ELF-1 (cell line): Measurements from ENCODE around the gene RBMS3.
"Not testable (repeated sequence)": the region's sequence is repeated elsewhere in the genome, so short reads cannot be mapped to it uniquely, and the experiment has no call there.

ENCODE experiments used
- DNase-seq: peaks from one replicate; pipeline ENCODE4 v3.0.0-alpha.2; 2016; ENCODE audit warnings: low read depth, low spot score

The RBMS3 gene

DNA sequence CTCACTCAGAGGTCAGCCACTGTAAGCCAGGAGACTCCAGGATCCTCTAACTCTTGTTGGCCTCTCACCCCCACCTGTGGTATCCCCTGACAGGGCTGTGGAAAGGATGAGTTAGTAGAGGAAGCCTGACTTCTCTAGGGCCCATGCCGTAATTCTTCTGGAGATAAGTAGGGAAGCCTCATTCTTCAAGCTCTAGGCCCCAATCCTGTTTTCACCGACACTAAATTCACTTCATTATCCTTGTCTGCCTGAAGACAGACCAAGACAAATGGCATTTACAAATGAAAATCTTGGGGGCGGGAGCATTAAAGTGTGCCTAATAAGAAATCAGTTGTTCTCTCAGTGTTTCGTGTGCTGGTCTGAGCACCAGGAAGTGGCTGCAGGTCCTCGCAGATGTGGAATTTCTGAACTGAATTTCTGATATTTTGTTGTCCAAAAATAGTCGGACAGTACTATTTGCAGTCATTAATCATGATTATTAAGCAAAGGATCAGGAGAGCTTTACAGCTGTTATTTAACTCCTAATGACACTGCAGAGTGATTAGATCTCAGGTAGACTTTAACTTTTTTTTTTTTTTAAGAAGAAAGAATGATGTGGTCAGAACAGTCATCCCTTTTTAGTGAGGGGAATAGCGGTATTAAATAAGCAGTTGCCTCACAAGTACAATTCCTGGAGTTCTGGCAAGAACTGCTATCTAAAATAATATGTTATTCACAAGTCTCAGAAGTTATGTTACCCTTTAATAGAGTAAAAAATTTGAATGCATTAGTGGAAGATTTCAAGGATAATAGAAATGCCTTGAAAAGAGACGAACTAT is 58.4 kb downstream of the RBMS3 start:
- no peak for DNase-seq

DNA sequence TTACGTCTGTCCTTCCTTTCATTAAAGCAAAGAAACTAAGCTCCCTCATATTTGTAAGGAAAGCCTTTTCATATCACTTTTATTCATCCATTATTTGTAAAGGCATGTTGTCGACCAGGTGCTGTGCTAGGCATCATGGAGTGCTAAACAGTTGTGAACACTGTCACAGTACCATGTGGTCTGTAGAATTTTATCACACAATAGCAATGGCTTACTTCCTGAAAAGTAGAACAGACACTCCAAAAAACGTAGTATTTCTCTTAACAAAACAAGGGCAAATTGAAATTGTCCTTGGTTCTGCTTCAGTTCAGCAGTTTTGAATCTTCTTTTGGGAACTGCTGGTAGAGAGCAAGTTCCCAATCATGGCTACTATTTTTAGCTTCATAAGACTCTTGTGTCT is 63.3 kb downstream of the RBMS3 start:
- no peak for DNase-seq

- DNase-seq = no peak
Measured at GRCh38 chr3:29344935-29345334, 64.1 kb downstream of the RBMS3 start.

DNA sequence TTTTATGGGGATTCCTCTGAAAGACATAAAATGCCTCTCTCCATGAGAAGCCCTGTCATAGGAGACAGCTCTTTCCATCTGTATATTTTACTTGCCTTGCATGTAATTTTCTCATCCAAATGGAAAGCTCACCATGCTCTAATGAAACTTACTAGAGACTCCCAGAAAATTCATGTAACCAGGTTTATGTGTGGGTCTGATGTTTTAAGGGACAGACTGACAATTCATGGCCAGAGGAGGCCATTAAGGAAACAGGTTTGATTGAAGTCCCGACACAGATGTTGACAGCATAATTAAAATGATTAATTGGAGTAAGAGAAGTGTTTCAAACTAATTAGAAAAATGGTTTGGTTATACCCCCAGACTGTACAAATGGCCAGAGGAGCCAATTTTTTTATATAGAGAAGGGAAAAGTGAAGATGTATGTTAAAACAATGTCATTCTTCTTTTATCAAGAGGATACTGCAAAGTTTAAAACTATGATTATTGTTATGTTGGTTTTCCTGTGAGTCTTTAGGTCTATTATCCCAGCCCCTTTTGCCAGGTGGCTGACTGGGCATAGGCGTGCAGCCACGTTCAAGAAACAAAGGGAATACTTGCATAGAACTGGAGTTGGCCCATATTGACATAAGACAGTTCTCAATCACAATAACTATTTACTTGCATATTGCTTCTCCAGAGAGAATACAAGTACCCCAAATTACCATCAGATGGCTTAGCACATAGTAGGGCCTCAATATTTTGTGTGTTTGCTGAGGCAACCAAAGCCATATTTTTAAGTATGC is 64.8 kb downstream of the RBMS3 start:
- DNase-seq = no peak

GRCh38 chr3:29346828-29347227 is 66.0 kb downstream of the RBMS3 start:
- DNase-seq = peak; percentile 29

DNA sequence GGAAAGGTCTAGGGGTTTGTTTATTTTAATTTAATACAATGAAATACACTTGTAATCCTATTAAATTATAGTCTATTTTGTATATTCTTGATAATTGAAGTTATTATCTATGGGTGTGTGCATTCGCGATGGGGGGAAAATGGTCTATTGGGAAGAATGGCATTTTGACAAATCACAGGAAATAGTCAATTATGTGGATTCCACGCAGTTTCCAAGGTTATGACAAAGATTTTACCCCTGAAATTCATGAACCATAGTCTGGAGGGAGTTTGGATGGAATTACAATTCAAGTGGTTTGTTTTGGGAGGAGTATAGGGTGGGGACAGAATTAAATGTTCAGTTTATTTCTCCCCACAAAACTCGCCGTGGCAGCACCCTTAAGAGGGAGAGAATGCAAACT is 66.5 kb downstream of the RBMS3 start:
- DNase-seq = no peak

GRCh38 chr3:29348316-29348715 is 67.4 kb downstream of the RBMS3 start:
- no peak for DNase-seq

GRCh38 chr3:29349049-29349448 is 68.2 kb downstream of the RBMS3 start:
- DNase-seq = no peak

DNA sequence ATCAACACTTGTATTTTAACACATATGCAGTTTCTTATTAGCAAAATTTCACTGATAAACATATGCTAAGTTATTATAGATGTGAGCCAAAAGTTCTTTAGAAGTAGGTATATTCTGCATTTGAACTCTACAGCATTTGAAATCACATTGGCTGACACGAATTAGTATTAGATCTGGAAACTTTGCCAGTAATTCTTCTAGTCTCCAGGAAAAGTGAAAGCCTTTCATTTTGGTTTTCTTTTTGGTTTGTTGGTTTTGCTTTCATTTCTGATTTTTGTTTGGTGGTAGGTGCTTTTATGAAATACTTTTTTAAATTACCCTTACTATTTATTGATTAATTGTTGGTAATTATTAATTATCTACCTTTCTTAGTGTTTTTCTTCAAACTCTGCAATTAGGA is 72.9 kb downstream of the RBMS3 start:
- DNase-seq = no peak

DNA sequence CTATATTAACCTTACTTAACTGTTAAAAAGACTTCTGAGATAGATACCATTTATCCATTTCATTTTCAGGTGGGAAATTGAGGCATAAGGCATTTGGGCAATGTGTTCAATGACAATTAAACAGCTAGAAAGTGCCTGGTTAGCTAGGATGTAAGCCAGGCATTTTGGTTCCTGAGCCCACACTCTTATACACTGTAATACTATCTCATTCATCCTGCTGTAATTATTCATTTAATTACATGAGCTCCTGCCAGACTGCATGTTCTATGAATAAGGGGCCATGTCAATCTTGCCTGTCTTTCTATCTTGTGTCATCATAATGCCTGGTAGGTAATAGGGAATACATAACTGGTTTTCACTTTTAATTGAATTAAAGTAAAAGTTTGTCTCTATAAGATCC is 74.0 kb downstream of the RBMS3 start:
- no peak for DNase-seq

GRCh38 chr3:29356062-29356461 is 75.2 kb downstream of the RBMS3 start:
- DNase-seq = no peak

DNA sequence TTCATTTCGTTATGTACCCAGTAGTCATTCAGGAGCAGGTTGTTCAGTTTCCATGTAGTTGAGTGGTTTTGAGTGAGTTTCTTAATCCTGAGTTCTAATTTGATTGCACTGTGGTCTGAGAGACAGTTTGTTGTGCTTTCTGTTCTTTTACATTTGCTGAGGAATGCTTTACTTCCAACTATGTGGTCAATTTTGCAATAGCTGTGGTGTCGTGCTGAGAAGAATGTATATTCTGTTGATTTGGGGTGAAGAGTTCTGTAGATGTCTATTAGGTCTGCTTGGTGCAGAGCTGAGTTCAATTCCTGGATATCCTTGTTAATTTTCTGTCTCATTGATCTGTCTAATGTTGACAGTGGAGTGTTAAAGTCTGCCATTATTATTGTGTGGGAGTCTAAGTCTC is 79.4 kb downstream of the RBMS3 start:
- not testable (repeated sequence) for DNase-seq

- DNase-seq = no peak
Measured at GRCh38 chr3:29363110-29363509, 82.2 kb downstream of the RBMS3 start.

GRCh38 chr3:29370021-29370420 is 89.2 kb downstream of the RBMS3 start:
- no peak for DNase-seq

- no peak for DNase-seq
Measured at GRCh38 chr3:29370476-29371420, 89.9 kb downstream of the RBMS3 start.

GRCh38 chr3:29373131-29373680 is 92.3 kb downstream of the RBMS3 start:
- no peak for DNase-seq

GRCh38 chr3:29374226-29374625 is 93.4 kb downstream of the RBMS3 start:
- DNase-seq = no peak

DNA sequence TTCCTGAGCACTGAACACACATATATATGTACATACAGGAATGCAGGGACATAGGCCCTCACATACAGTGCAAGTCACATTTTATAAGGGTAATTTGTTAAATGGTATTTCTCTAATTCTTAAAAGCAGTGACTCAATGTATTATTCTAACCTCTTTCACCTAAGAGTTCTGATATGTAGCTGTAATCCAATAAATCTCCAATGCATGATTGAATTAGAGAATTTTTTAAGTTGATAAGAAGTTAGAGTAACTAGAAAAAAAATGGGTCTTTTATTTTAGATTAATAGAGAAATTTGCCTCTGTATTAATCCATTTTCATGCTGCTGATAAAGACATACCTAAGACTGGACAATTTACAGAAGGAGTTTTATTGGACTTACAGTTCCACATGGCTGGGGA is 98.2 kb downstream of the RBMS3 start:
- no peak for DNase-seq

- no peak for DNase-seq
Measured at GRCh38 chr3:29381595-29381994, 100.7 kb downstream of the RBMS3 start.

DNA sequence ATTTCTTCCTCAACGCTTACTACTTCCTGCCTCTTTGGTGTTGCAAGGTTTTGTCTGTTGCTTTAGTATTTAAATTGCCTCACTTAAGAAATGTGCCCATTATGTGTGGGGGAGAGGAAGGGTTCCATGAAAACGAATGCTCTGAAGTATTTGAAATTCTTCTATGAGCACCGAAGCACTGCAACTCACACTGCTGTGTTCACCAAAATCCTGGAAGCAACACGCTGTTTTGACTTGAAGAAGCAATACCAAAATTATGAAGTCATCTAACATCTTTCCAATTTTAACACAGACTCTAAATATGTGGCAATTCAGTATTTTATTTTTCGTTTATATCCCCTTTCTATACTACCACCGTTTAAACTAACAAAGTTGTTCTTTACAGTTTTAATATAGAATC is 101.5 kb downstream of the RBMS3 start:
- no peak for DNase-seq

DNA sequence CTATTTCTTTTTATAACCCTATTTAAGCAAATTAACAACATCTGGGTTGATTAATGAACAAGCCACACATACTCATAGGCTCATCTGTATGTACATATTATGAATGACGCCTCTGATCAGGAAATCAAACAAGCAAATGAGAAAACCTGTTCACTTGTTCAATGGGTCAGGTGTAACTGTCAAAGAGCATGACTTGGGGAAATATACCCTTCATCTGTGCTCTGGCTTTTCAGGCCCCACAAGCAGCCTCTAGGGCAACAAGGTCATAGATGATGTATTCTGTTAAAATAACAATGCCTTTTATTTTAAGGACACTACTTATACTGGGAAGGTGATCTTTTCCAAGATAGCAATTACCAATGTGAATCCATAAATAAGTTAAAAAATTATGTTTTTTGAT is 102.0 kb downstream of the RBMS3 start:
- no peak for DNase-seq

GRCh38 chr3:29384640-29385039 is 103.8 kb downstream of the RBMS3 start:
- DNase-seq = peak; percentile 53
